ENCODE measurements around the gene GPHN.

- TF ChIP-seq POLR2A (IDR thresholded peaks at IDR 0.05) (no peak), CTCF (IDR thresholded peaks at IDR 0.05) (no peak)
Observed at GRCh38 chr14:67158566-67158965, 650.6 kb downstream of the GPHN start.

Data from right lobe of liver (tissue), 4 donors.